Stimulated activated CD8-positive, alpha-beta memory T cell treated with anti-CD3 and anti-CD28 coated beads, Interleukin-7, amount 100 ng/mL, for 48 hours (primary cell): ENCODE data around the gene KRTAP5-7.
"Not testable (repeated sequence)": the region's sequence is repeated elsewhere in the genome, so short reads cannot be mapped to it uniquely, and the experiment has no call there.

Experiments
- DNase-seq, 2 donors: peaks; one replicate each; pipeline ENCODE4 v3.0.0-alpha.2; 2020; ENCODE audit warnings: low read depth in 1 of 2; ENCODE audit errors: extremely low read depth in 1 of 2

The KRTAP5-7 gene

DNA sequence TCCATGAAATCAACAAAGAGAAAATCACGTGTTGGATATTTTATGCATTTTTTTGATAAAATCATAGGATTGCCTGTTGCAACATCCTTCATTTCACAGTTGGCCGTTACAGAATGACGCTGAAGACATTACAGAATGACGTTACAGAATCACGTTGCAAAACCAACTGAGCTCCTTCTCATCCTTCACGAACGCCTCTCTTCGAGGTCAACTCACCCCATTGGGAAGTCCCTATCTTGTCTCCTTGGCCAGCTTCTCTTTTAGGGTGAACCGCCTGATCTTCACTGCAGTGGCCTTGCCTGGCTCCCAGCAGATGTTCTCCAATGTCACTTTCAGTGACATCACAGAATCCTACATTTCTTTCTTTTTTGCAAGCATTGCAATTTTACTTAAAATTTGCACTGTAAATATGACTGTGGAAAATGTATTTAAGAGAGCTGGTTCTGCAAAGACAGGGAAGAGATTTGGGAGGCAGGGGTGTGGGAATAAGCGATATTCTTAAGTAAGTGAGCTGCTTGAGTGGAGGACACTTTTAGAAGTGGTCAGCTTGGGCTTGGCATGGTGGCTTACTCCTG lies 5.1 kb downstream of the KRTAP5-7 start:
- DNase-seq, result no peak

DNA sequence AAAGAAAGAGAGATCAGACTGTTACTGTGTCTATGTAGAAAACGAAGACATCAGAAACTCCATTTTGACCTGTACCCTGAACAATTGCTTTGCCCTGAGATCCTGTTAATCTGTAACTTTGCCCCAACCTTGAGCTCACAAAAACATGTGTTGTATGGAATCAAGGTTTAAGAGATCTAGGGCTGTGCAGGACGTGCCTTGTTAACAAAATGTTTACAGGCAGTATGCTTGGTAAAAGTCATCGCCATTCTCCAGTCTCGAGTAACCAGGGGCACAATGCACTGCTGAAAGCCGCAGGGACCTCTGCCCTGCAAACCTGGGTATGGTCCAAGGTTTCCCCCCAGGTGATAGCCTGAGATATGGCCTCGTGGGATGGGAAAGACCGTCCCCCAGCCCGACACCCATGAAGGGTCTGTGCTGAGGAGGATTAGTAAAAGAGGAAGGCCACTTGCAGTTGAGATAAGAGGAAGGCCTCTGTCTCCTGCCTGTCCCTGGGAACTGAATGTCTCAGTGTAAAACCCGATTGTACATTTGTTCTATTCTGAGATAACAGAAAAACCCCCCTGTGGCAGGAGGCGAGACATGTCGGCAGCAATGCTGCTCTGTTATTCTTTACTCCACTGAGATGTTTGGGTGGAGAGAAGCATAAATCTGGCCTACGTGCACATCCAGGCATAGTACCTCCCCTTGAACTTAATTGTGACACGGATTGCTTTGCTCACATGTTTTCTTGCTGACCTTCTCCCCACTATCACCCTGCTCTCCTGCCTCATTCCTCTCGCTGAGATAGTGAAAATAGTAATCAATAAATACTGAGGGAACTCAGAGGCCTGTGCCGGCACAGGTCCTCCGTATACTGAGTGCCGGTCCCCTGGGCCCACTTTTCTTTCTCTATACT lies 7.9 kb downstream of the KRTAP5-7 start:
- DNase-seq, result not testable (repeated sequence)

- no peak for DNase-seq
Observed at GRCh38 chr11:71535825-71536224, 8.8 kb downstream of the KRTAP5-7 start.

GRCh38 chr11:71537537-71537936 lies 10.5 kb downstream of the KRTAP5-7 start:
- DNase-seq, result no peak

GRCh38 chr11:71537977-71538665 lies 11.1 kb downstream of the KRTAP5-7 start, which contains the start of gene KRTAP5-8:
TSS of gene KRTAP5-8 (plus strand) at chr11:71538025. CDS start at chr11:71538056, 31 bp downstream.
- DNase-seq, result not testable (repeated sequence)

- DNase-seq, result no peak
Observed at GRCh38 chr11:71538666-71538990, 11.6 kb downstream of the KRTAP5-7 start.

DNA sequence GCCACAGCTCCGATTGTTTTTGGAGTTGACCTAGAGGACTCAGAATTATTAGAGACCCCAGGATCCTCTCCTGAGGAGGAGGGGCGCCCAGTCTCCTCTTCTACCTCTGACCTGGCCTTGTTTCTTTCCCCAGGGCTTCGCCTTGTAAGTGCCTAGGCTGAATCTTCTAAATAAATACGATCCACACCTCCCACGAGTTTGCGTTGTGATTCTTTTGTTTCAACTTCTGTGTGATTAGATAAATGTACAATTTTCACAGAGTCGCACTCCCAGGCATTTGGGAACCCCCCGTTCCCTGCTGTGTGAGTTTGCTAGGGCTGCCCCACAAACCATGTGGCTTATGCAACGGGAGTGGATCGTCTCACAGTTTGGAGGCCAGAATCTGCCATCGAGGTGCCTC lies 11.9 kb downstream of the KRTAP5-7 start:
- no peak for DNase-seq

- not testable (repeated sequence) for DNase-seq
Observed at GRCh38 chr11:71539971-71540370, 12.9 kb downstream of the KRTAP5-7 start.

- not testable (repeated sequence) for DNase-seq
Observed at GRCh38 chr11:71540521-71541304, 13.6 kb downstream of the KRTAP5-7 start.

GRCh38 chr11:71542382-71542781 lies 15.3 kb downstream of the KRTAP5-7 start:
- DNase-seq, result no peak

DNA sequence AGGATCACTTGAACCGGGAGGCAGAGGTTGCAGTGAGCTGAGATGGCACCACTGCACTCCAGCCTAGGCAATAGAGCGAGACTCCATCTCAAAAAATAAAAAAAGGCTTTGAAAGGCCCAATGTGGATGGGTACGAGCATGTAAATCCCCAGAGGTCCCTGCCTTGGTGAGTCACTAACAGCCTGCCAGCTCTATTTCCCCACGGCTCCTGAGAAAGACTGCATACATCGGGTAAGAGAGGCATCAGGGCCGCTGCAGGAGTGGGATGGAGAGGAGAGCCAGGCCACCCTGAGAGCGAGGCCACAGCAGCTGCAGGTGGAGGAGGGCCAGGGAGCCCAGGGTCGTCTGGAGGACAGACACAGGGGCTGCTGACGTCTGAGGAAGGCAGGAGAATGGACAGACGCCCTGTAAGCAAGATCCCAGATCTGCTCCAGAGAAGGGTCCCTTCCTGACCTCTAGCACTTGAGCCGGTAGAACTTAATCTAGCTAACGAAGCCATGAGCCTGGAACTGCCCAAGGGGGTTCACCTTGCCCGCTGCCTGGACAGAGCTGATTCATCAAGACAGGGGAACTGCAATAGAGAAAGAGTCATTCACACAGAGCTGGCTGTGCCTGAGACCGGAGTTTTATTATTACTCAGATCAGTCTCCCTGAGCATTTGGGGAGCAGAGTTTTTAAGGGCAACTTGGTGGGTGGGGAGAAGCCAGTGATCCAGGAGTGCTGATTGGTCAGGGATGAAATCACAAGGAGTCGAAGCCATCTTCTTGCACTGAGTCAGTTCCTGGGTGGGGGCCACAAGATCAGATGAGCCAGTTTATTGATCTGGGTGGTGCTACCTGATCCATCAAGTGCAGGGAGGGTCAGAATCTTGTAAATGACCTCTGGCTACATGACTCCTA lies 16.1 kb downstream of the KRTAP5-7 start:
- DNase-seq, result peak in 1 of 2 donors; percentile 8

GRCh38 chr11:71543866-71544265 lies 16.8 kb downstream of the KRTAP5-7 start:
- no peak for DNase-seq

- no peak for DNase-seq
Observed at GRCh38 chr11:71544525-71545214, 17.6 kb downstream of the KRTAP5-7 start.

DNA sequence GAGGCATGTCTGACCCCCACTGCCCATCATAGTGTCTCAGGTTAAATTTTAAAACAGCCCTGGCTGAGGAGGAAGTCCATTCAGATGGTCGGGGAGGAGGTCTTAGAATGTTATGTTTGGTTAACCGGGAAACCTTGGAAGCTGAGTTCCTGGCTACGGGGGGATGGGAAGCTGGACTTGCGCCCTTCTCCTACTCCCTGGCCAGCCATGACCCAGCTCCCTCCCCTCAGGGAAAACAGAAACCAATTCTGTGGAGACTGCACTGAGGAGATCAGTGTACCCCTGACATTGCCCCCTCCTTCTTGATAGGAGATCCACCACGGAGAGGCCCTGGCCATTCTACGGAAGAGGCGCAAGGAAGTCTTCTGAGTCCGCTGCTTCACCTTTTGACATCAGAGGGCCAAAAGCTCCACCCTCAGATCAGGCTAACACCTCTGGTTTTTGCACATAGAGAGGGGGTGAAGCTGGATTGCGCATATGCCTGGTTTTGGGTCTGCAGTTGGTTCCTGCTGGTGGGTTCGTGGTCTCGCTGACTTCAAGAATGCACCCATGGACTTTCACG lies 18.4 kb downstream of the KRTAP5-7 start:
- no peak for DNase-seq

DNA sequence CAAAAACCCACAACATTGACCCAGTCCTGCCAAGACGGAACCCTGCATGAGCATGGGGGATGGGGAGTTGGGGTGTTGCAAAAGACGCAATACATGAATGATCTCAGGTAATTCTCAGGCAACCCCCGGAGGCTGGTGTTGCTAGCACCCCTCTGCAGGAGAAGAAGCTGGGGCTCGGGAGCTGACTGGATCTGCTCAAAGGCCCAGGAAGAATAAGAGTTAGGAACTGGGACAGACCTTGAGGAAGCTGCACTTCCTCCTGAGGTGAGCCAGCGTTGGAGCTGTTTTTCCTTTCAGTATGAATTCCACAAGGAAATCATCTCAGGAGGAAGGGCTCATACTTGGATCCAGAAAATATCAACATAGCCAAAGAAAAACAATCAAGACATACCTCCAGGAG lies 21.1 kb downstream of the KRTAP5-7 start, which contains the start of gene KRTAP5-9:
TSS of gene KRTAP5-9 (plus strand) at position 301 of the 400 bp plus-strand sequence. CDS start 238 bp downstream, outside the sequence.
- no peak for DNase-seq

DNA sequence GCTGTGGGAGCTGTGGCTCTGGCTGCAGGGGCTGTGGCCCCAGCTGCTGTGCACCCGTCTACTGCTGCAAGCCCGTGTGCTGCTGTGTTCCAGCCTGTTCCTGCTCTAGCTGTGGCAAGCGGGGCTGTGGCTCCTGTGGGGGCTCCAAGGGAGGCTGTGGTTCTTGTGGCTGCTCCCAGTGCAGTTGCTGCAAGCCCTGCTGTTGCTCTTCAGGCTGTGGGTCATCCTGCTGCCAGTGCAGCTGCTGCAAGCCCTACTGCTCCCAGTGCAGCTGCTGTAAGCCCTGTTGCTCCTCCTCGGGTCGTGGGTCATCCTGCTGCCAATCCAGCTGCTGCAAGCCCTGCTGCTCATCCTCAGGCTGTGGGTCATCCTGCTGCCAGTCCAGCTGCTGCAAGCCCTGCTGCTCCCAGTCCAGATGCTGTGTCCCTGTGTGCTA lies 21.7 kb downstream of the KRTAP5-7 start:
- DNase-seq, result no peak

GRCh38 chr11:71551711-71552110 lies 24.6 kb downstream of the KRTAP5-7 start:
- DNase-seq, result no peak

GRCh38 chr11:71554996-71555395 lies 27.9 kb downstream of the KRTAP5-7 start:
- no peak for DNase-seq

GRCh38 chr11:71555508-71555907 lies 28.4 kb downstream of the KRTAP5-7 start:
- no peak for DNase-seq
